HepG2 (cell line): Measurements from ENCODE around the gene SERPINA3. TPM values are rescaled to one million over a fixed set of nuclear protein-coding genes. Genes with fewer than 3 reads are reported as not detected.
A peak's percentile ranks its signal among the peaks of the same experiment; 100 is the strongest.

Experiments
- AHR ChIP-seq: IDR thresholded peaks from 2 replicates; pipeline ENCODE4 v1.6.1; 2018; ENCODE audit warnings: missing genetic modification reagents, missing compliant biosample characterization
- FOSL2 ChIP-seq: sonication (generic); formaldehyde crosslinking; IDR thresholded peaks from 2 replicates; pipeline ENCODE4 v1.4.0; 2020; ENCODE audit warnings: missing genetic modification reagents
- GFI1 ChIP-seq: sonication (generic); formaldehyde crosslinking; IDR thresholded peaks from 2 replicates; pipeline ENCODE4 v1.5.0; 2020; ENCODE audit warnings: missing genetic modification reagents, mild to moderate bottlenecking, borderline replicate concordance
- IKZF4 ChIP-seq: sonication (generic); formaldehyde crosslinking; IDR thresholded peaks from 2 replicates; pipeline ENCODE4 v1.5.1; 2020; ENCODE audit warnings: borderline replicate concordance, mild to moderate bottlenecking, low read depth, missing genetic modification reagents; ENCODE audit errors: not compliant biosample characterization
- MEF2D ChIP-seq: sonication (generic); formaldehyde crosslinking; IDR thresholded peaks from 2 replicates; pipeline ENCODE4 v1.5.1; 2020; ENCODE audit warnings: mild to moderate bottlenecking, missing genetic modification reagents
- NR2F1 ChIP-seq, 2 experiments: fragments of 450-650 bp in 1 of 2; formaldehyde crosslinking in 1 of 2; IDR thresholded peaks; 2 replicates each; pipeline versions ENCODE4 v1.5.0 to v1.6.1; 2016 to 2020; ENCODE audit warnings: mild to moderate bottlenecking in 1 of 2, missing compliant biosample characterization in 1 of 2, missing genetic modification reagents in 1 of 2, moderate library complexity in 1 of 2
- PPARG ChIP-seq: conservative IDR thresholded peaks from 2 replicates; pipeline ENCODE4 v1.6.1; 2016; ENCODE audit warnings: missing biosample characterization, missing genetic modification reagents
- ZMYM3 ChIP-seq: sonication (generic); formaldehyde crosslinking; IDR thresholded peaks from 2 replicates; pipeline ENCODE4 v1.5.1; 2020; ENCODE audit warnings: mild to moderate bottlenecking, missing genetic modification reagents
- ZNF160 ChIP-seq: sonication (generic); formaldehyde crosslinking; IDR thresholded peaks from 2 replicates; pipeline ENCODE4 v1.8.0; 2022; ENCODE audit warnings: mild to moderate bottlenecking, inconsistent platforms, missing genetic modification reagents
- ZNF709 ChIP-seq: sonication (generic); formaldehyde crosslinking; IDR thresholded peaks from 2 replicates; pipeline ENCODE4 v1.5.0; 2020; ENCODE audit warnings: mild to moderate bottlenecking, missing genetic modification reagents
- polyA plus RNA-seq, 8 experiments: library from polyadenylated mRNA; depleted of rRNA in 3 of 8; stranded (reverse) in 7 of 8; unstranded in 1 of 8; fragments of >200 nt; fragmentation: Illumina TruSeq in 4 of 8; extraction: Trizol in 4 of 8; gene quantifications; 2 replicates each; pipeline versions ENCODE4 v1.2.1 to v1.2.3, GENCODE V29; 2011 to 2016; ENCODE audit warnings: low read depth in 4 of 8, missing spikeins in 1 of 8, mixed read lengths in 1 of 8; ENCODE audit not compliant: insufficient read depth in 1 of 8
- total RNA-seq, 5 experiments: library from RNA; depleted of rRNA; stranded (reverse); fragments of >200 nt; fragmentation: Illumina TruSeq; extraction: Trizol; gene quantifications; 2 replicates each; pipeline ENCODE4 v1.2.3, GENCODE V29; 2016; ENCODE audit warnings: low read depth in 1 of 5
- TF ChIP-seq, protein P1 (sequence below): sonication (generic); formaldehyde crosslinking; IDR thresholded peaks from 2 replicates; pipeline ENCODE4 v1.9.0; 2021; ENCODE audit warnings: missing genetic modification reagents, borderline replicate concordance
- TF ChIP-seq, protein P2 (sequence below): IDR thresholded peaks from 2 replicates; pipeline ENCODE4 v1.6.1; 2018; ENCODE audit warnings: missing genetic modification reagents, mild to moderate bottlenecking, missing compliant biosample characterization
- TF ChIP-seq, protein P3 (sequence below), 2 experiments: sonication (generic) in 1 of 2; formaldehyde crosslinking in 1 of 2; IDR thresholded peaks; 2 replicates each; pipeline versions ENCODE4 v1.4.0 to v1.6.1; 2018 to 2020; ENCODE audit warnings: missing genetic modification reagents in 2 of 2, borderline replicate concordance in 1 of 2, low read depth in 1 of 2, mild to moderate bottlenecking in 1 of 2, missing biosample characterization in 1 of 2
- TF ChIP-seq, protein P4 (sequence below): sonication (generic); formaldehyde crosslinking; IDR thresholded peaks from 2 replicates; pipeline ENCODE4 v1.5.0; 2020; ENCODE audit warnings: mild to moderate bottlenecking, missing genetic modification reagents
- TF ChIP-seq, protein P5 (sequence below): sonication (generic); formaldehyde crosslinking; IDR thresholded peaks from 2 replicates; pipeline ENCODE4 v1.5.0; 2020; ENCODE audit warnings: missing genetic modification reagents, mild to moderate bottlenecking, borderline replicate concordance
- TF ChIP-seq, protein P6 (sequence below): sonication (generic); formaldehyde crosslinking; IDR thresholded peaks from 2 replicates; pipeline ENCODE4 v1.9.0; 2022; ENCODE audit warnings: missing genetic modification reagents, mild to moderate bottlenecking, borderline replicate concordance

The SERPINA3 gene
- total and polyA plus RNA-seq, 2 of the 13 experiments (the other 11 are each of a cell fraction or from before 2014, with no cell fraction given), result 825 to 2,200 TPM

DNA sequence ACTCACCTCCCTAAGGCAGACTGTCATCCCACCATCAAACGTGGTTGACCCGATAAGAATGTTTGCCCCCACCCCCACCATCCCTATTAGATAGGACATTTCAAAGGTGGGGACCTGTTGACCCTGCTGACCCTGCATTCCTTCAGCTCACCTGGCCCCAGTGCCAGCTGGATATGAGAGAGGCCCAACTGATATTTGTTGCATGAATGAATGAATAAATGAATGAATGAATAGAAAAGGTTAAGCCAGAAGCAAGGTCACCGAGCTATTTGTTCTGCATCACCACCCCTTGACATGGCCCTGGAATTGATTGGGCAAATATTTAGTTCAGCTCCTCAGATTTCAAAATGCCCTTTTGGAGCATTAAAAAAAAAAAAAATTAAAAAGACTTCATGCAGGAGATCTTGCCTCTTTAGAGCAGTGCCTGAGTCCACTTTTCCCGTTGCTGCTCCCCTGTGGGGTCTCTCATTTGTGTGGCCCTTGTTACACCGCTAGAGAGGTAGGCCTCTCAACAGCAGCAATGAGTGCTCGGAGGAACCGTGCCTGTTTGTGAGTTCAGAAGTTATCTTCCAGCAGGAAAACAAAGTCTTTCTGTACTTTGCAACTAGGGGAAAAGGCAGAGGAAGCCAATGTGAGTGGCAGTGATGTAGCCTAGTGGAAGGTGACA lies 39.4 kb upstream of the SERPINA3 start (continued):
- TF ChIP-seq, protein P1, sequence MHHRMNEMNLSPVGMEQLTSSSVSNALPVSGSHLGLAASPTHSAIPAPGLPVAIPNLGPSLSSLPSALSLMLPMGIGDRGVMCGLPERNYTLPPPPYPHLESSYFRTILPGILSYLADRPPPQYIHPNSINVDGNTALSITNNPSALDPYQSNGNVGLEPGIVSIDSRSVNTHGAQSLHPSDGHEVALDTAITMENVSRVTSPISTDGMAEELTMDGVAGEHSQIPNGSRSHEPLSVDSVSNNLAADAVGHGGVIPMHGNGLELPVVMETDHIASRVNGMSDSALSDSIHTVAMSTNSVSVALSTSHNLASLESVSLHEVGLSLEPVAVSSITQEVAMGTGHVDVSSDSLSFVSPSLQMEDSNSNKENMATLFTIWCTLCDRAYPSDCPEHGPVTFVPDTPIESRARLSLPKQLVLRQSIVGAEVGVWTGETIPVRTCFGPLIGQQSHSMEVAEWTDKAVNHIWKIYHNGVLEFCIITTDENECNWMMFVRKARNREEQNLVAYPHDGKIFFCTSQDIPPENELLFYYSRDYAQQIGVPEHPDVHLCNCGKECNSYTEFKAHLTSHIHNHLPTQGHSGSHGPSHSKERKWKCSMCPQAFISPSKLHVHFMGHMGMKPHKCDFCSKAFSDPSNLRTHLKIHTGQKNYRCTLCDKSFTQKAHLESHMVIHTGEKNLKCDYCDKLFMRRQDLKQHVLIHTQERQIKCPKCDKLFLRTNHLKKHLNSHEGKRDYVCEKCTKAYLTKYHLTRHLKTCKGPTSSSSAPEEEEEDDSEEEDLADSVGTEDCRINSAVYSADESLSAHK, result no peak
- TF ChIP-seq FOSL2 (CRISPR knock-in tag), result peak; percentile 60
- TF ChIP-seq, protein P2, sequence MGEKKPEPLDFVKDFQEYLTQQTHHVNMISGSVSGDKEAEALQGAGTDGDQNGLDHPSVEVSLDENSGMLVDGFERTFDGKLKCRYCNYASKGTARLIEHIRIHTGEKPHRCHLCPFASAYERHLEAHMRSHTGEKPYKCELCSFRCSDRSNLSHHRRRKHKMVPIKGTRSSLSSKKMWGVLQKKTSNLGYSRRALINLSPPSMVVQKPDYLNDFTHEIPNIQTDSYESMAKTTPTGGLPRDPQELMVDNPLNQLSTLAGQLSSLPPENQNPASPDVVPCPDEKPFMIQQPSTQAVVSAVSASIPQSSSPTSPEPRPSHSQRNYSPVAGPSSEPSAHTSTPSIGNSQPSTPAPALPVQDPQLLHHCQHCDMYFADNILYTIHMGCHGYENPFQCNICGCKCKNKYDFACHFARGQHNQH (CRISPR knock-in tag), result peak; percentile 83
- TF ChIP-seq ZMYM3 (CRISPR knock-in tag), result peak; percentile 12; the same call in 1 of the 2 replicates
- TF ChIP-seq, protein P3, sequence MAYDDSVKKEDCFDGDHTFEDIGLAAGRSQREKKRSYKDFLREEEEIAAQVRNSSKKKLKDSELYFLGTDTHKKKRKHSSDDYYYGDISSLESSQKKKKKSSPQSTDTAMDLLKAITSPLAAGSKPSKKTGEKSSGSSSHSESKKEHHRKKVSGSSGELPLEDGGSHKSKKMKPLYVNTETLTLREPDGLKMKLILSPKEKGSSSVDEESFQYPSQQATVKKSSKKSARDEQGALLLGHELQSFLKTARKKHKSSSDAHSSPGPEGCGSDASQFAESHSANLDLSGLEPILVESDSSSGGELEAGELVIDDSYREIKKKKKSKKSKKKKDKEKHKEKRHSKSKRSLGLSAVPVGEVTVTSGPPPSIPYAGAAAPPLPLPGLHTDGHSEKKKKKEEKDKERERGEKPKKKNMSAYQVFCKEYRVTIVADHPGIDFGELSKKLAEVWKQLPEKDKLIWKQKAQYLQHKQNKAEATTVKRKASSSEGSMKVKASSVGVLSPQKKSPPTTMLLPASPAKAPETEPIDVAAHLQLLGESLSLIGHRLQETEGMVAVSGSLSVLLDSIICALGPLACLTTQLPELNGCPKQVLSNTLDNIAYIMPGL (CRISPR knock-in tag; IDR thresholded peaks at IDR 0.05; ENCODE audit: borderline replicate concordance in 1 of 2, low read depth in 1 of 2), result no peak; a peak in 1 of 4 replicates
- TF ChIP-seq MEF2D (CRISPR knock-in tag), result peak; percentile 57; the same call in 1 of the 2 replicates
- TF ChIP-seq NR2F1 (CRISPR knock-in tag; IDR thresholded peaks at IDR 0.05), result peak; percentile 78 to 94; a peak in 3 of 4 replicates
- peak; percentile 98 for TF ChIP-seq PPARG
- TF ChIP-seq ZNF709, result no peak
- no peak for TF ChIP-seq ZNF160
- TF ChIP-seq, protein P4, sequence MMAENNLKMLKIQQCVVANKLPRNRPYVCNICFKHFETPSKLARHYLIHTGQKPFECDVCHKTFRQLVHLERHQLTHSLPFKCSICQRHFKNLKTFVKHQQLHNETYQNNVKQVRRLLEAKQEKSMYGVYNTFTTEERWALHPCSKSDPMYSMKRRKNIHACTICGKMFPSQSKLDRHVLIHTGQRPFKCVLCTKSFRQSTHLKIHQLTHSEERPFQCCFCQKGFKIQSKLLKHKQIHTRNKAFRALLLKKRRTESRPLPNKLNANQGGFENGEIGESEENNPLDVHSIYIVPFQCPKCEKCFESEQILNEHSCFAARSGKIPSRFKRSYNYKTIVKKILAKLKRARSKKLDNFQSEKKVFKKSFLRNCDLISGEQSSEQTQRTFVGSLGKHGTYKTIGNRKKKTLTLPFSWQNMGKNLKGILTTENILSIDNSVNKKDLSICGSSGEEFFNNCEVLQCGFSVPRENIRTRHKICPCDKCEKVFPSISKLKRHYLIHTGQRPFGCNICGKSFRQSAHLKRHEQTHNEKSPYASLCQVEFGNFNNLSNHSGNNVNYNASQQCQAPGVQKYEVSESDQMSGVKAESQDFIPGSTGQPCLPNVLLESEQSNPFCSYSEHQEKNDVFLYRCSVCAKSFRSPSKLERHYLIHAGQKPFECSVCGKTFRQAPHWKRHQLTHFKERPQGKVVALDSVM (CRISPR knock-in tag), result no peak
- no peak for TF ChIP-seq IKZF4 (CRISPR knock-in tag)
- TF ChIP-seq AHR, result no peak
- TF ChIP-seq, protein P5, sequence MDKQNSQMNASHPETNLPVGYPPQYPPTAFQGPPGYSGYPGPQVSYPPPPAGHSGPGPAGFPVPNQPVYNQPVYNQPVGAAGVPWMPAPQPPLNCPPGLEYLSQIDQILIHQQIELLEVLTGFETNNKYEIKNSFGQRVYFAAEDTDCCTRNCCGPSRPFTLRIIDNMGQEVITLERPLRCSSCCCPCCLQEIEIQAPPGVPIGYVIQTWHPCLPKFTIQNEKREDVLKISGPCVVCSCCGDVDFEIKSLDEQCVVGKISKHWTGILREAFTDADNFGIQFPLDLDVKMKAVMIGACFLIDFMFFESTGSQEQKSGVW, result no peak
- TF ChIP-seq GFI1 (CRISPR knock-in tag), result peak; percentile 92
- TF ChIP-seq, protein P6, sequence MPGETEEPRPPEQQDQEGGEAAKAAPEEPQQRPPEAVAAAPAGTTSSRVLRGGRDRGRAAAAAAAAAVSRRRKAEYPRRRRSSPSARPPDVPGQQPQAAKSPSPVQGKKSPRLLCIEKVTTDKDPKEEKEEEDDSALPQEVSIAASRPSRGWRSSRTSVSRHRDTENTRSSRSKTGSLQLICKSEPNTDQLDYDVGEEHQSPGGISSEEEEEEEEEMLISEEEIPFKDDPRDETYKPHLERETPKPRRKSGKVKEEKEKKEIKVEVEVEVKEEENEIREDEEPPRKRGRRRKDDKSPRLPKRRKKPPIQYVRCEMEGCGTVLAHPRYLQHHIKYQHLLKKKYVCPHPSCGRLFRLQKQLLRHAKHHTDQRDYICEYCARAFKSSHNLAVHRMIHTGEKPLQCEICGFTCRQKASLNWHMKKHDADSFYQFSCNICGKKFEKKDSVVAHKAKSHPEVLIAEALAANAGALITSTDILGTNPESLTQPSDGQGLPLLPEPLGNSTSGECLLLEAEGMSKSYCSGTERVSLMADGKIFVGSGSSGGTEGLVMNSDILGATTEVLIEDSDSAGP (CRISPR knock-in tag), result peak; percentile 62; the same call in 1 of the 2 replicates
